ENCODE measurements around the gene CLDN25. TPM values are rescaled to one million over a fixed set of nuclear protein-coding genes. Genes with fewer than 3 reads are reported as not detected.
A peak's percentile ranks its signal among the peaks of the same experiment; 100 is the strongest.

CLDN25 gene
- total RNA-seq, 1 experiment from 2014 or later = not detected

DNA sequence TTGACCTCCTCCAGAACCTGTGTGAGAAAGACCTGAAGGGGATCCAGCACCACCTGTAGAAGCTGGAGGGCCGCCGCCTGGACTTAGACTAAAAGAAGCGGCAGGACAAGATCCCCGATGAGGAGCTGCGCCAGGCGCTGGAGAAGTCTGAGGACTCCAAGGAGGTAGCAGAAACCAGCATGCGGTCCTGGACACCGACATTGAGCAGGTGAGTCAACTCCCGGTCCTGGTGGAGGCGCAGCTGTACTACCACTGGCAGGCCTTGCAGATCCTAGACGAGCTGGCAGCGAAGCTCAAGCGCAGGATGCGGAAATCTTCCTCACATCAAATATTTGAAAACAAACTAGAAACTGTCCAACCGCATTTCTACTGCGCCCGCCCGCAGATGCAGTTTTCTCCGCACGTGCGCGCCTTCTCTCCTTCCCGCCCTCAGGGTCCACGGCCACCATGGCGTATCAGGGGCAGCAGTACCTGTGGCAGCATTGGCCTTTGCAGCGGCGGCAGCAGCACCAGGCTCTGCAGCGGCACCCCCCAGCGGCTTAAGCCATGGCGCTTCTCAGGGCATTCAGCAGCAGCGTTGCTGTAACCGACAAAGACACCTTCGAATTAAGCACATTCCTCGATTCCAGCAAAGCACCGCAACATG is 10.2 kb downstream of the CLDN25 start:
- Histone ChIP-seq H3K4me2 (ENCODE audit: insufficient read depth, insufficient read length, low read length) (no peak overlapping the region), H3K79me1 (ENCODE audit: insufficient read depth, low read depth, low read length, poor library complexity, severe bottlenecking) (no peaks in the 10 kb centered on the region), H2BK15ac (ENCODE audit: low read depth, low read length) (no peak overlapping the region), H4K20me1 (ENCODE audit: control insufficient read depth, insufficient read depth, insufficient read length) (no peaks in the 10 kb centered on the region), H3K23ac (ENCODE audit: insufficient read length, low read depth, low read length) (no peak overlapping the region), H3K56ac (ENCODE audit: insufficient read length, low read depth, low read length) (no peak overlapping the region), H3K9ac (ENCODE audit: extremely low read depth, insufficient read length, low read length) (no peak overlapping the region), H3K4me1 (ENCODE audit: insufficient read depth, low read length) (no peaks in the 10 kb centered on the region), H2BK120ac (ENCODE audit: low read depth, low read length, poor library complexity, severe bottlenecking) (no peak overlapping the region), H4K91ac (ENCODE audit: insufficient read length, low read depth, low read length) (no peak overlapping the region), H3K27ac (ENCODE audit: insufficient read length, low read depth, low read length) (no peak overlapping the region), H2BK20ac (ENCODE audit: low read depth, low read length, poor library complexity, severe bottlenecking) (no peak overlapping the region), H2BK5ac (ENCODE audit: insufficient read length, low read length) (no peak overlapping the region), H3T11ph (ENCODE audit: low read length) (no peak overlapping the region), H3K14ac (ENCODE audit: insufficient read depth, low read length) (no peak overlapping the region), H3K79me2 (ENCODE audit: insufficient read depth, low read length) (no peaks in the 10 kb centered on the region), H3K18ac (ENCODE audit: insufficient read length, low read depth, low read length) (no peak overlapping the region), H2BK12ac (ENCODE audit: insufficient read length, low read depth, low read length) (no peak overlapping the region), H3K23me2 (ENCODE audit: insufficient read length, low read depth, low read length, poor library complexity, severe bottlenecking) (no peaks in the 10 kb centered on the region), H3K4ac (ENCODE audit: low read depth, low read length) (no peak overlapping the region), H3K27me3 (ENCODE audit: insufficient read depth, low read length) (no peaks in the 10 kb centered on the region), H4K8ac (replicated peaks; ENCODE audit: insufficient read length, low read depth, low read length) (no peak overlapping the region), H2AK5ac (ENCODE audit: insufficient read length, low read length) (no peak overlapping the region), H4K5ac (ENCODE audit: insufficient read length, low read depth, low read length) (no peak overlapping the region), H3K9me3 (ENCODE audit: control insufficient read depth, low read depth, low read length) (no peaks in the 10 kb centered on the region), H2AFZ (ENCODE audit: low read length) (no peak overlapping the region)
- H3K9me3 Mint-ChIP-seq = no peaks in the 10 kb centered on the region
- peak; percentile 33 for DNase-seq
- peaks cover 16% of the 10 kb centered on the region for H3K27me3 Mint-ChIP-seq (ENCODE audit: low read depth)
- H3K27ac Mint-ChIP-seq = no peak overlapping the region
- TF ChIP-seq CTCF (conservative IDR thresholded peaks at IDR 0.05) = no peak
- H3K4me1 Mint-ChIP-seq = no peaks in the 10 kb centered on the region
- no peak overlapping the region for H3K4me3 Mint-ChIP-seq
- WGBS (ENCODE audit: extremely low coverage, insufficient read length, low lambda C conversion rate) = no CpG with 5 or more reads among the region's 35 CpGs
- H3K36me3 Mint-ChIP-seq (ENCODE audit: insufficient read depth in 1 of 3, low read depth in 3 of 3) = no peaks in the 10 kb centered on the region; a peak in 1 of 7 replicates
